GM19035 (cell line): ENCODE data around the gene XIAP.

Experiments used
- ATAC-seq: cut with Tn5 transposase; IDR thresholded peaks from one replicate; pipeline ENCODE4 v1.9.1; 2021; ENCODE audit not compliant: unreplicated experiment

Gene XIAP

GRCh38 chrX:123959281-123960063, 99.6 kb downstream of the XIAP start:
- peak; percentile 1 for ATAC-seq

GRCh38 chrX:123960956-123961267, 101.1 kb downstream of the XIAP start:
- no peak for ATAC-seq

- ATAC-seq: no peak
These were observed 101.6 kb downstream of the XIAP start, which contains the start of gene STAG2 for GRCh38 chrX:123961268-123962005. Gene STAG2, plus strand, starts transcription at chrX:123961706. Its CDS starts 60,922 bp downstream, at chrX:124022628.

DNA sequence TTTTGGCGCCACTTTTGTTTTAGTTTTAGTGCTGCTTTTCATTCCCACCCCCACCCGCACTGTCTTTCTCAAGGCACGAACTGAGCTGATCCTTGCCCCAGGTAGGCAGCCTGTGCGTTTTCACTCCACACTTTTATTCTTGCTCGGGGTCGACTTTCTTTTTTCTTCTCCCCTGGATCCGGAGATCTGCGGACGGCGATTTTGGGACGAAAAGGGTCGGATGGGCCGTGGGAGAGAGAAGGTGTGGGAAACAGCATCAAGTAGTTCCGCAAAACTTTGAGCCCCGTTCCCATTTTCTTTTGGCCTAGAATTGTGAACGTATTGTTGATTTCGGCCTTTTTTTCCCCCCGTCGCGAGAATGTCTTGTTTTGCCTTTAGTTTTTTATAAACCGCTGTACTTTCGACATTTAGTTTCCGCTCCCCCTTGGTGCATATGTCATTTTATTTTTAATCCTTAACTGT, 102.2 kb downstream of the XIAP start:
- ATAC-seq: no peak

DNA sequence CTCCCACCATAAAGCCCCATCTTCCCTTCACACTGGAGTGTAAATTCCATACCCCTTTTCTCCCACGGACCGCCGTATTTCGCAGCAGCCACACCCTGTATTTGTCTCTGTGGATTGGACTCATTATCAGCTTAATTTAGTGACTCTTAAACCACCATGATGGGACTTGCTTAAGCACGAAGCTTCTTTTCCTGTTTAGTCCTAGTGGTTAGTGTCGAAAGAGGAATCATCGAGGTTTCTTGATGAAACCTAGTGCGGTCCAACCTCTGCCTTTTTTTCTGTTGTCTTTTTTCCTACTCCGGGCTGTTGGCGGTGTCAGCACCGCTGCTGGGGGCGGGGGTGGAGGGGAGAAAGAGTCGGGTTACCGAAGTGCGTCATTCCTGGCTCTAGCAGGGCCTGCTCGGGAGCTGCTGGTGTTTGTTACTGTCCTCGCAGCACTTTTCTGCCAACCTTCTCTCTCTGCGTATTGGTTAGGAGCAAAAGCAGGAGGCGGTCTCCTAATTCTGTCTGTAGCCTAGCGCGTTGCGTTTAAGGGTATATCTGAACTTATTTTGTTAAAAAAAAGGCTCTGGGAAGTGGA, 103.0 kb downstream of the XIAP start:
- ATAC-seq: peak; percentile 50
